Activated CD8-positive, alpha-beta T cell treated with anti-CD3 and anti-CD28 coated beads, Interleukin-2, amount 10 ng/mL, durations not matched to agents 7 days and 5 days (primary cell): ENCODE data around the gene CD70. TPM values are rescaled to one million over a fixed set of nuclear protein-coding genes. Genes with fewer than 3 reads are reported as not detected.
A peak's percentile ranks its signal among the peaks of the same experiment; 100 is the strongest.
"Not testable (repeated sequence)": the region's sequence is repeated elsewhere in the genome, so short reads cannot be mapped to it uniquely, and the experiment has no call there.

Experiments used
- ATAC-seq: fragments of 150-1000 bp; cut with Tn5 transposase; one replicate; pipeline ENCODE4 v1.10.0; 2021; ENCODE audit warnings: moderate library complexity
- CTCF ChIA-PET: fragments of 350-600 bp; sonication (Branson Sonifier 250); formaldehyde crosslinking; loops from one replicate; lab custom pipeline; 2021; ENCODE audit warnings: antibody characterized with exemption; lab: Charles Lee
- POLR2A ChIA-PET: fragments of 350-600 bp; sonication (Branson Sonifier 250); formaldehyde crosslinking; loops from one replicate; lab custom pipeline; 2021; ENCODE audit warnings: antibody characterized with exemption; lab: Charles Lee
- DNase-seq: peaks from one replicate; pipeline ENCODE4 v3.0.0-alpha.2; 2020
- H3K27ac Mint-ChIP-seq: one replicate; pipeline ENCODE4 v1.8.0; 2021; ENCODE audit warnings: mild to moderate bottlenecking, mixed read lengths
- H3K27me3 Mint-ChIP-seq: one replicate; pipeline ENCODE4 v1.8.0; 2021; ENCODE audit warnings: low read depth, mixed read lengths
- H3K36me3 Mint-ChIP-seq: one replicate; pipeline ENCODE4 v1.8.0; 2021; ENCODE audit warnings: low read depth, mixed read lengths
- H3K4me1 Mint-ChIP-seq: one replicate; pipeline ENCODE4 v1.8.0; 2021; ENCODE audit warnings: low read depth, mixed read lengths
- H3K4me3 Mint-ChIP-seq: one replicate; pipeline ENCODE4 v1.8.0; 2021; ENCODE audit warnings: mild to moderate bottlenecking, mixed read lengths
- H3K9me3 Mint-ChIP-seq: one replicate; pipeline ENCODE4 v1.8.0; 2022; ENCODE audit warnings: mixed read lengths; ENCODE audit not compliant: insufficient read depth
- total RNA-seq, 2 experiments: library from RNA; stranded (reverse); gene quantifications; one replicate each; pipeline ENCODE4 v1.2.3, GENCODE V29; 2021

Gene CD70
- total RNA-seq, 2 experiments from 2014 or later = 16.9 to 17.3 TPM

- H3K27me3 Mint-ChIP-seq, H3K9me3 Mint-ChIP-seq, ATAC-seq, POLR2A ChIA-PET, H3K36me3 Mint-ChIP-seq, CTCF ChIA-PET, DNase-seq: not testable (repeated sequence)
- Mint-ChIP-seq H3K4me3 (peak overlapping the region; percentile 29), H3K27ac (peak overlapping the region; percentile 40), H3K4me1 (peaks cover 37% of the 10 kb centered on the region)
Observed at GRCh38 chr19:6597471-6598253, 6.7 kb upstream of the CD70 start.

GRCh38 chr19:6596621-6597020, 5.7 kb upstream of the CD70 start:
- POLR2A ChIA-PET = no interaction called here
- peaks cover 40% of the 10 kb centered on the region for H3K4me1 Mint-ChIP-seq
- no peak for DNase-seq
- CTCF ChIA-PET = no interaction called here
- H3K4me3 Mint-ChIP-seq = no peak overlapping the region
- H3K27ac Mint-ChIP-seq = no peak overlapping the region
- no peaks in the 10 kb centered on the region for H3K9me3 Mint-ChIP-seq
- peaks cover 3% of the 10 kb centered on the region for H3K36me3 Mint-ChIP-seq
- no peaks in the 10 kb centered on the region for H3K27me3 Mint-ChIP-seq
- no peak for ATAC-seq

- peak overlapping the region; percentile 48 for H3K27ac Mint-ChIP-seq
- ChIA-PET CTCF (interaction anchor here (0.8 to 1.5 kb wide), 3 partner anchors 13 to 142 kb away, joined by 3 to 4 read pairs (median 3); no protein-coding TSS in a partner anchor), POLR2A (interaction anchor here (1.3 kb wide), 1 partner anchor 16 kb away, joined by 3 read pairs; no protein-coding TSS in a partner anchor)
- peaks cover 9% of the 10 kb centered on the region for H3K36me3 Mint-ChIP-seq
- H3K4me1 Mint-ChIP-seq = peaks cover 52% of the 10 kb centered on the region
- ATAC-seq (no peak), DNase-seq (no peak)
- peaks cover 16% of the 10 kb centered on the region for H3K27me3 Mint-ChIP-seq
- H3K4me3 Mint-ChIP-seq = no peak overlapping the region
- H3K9me3 Mint-ChIP-seq = no peaks in the 10 kb centered on the region
Observed at GRCh38 chr19:6593651-6594416, 2.9 kb upstream of the CD70 start.

GRCh38 chr19:6590258-6590826, 608 bp downstream of the CD70 start:
- Mint-ChIP-seq H3K9me3 (no peaks in the 10 kb centered on the region), H3K27ac (peak overlapping the region; percentile 63), H3K36me3 (peaks cover 15% of the 10 kb centered on the region), H3K27me3 (peaks cover 28% of the 10 kb centered on the region), H3K4me1 (peaks cover 66% of the 10 kb centered on the region), H3K4me3 (peak overlapping the region; percentile 87)
- peak; percentile 29 for DNase-seq
- ChIA-PET POLR2A (interaction anchor here (1.0 kb wide), 1 partner anchor 13 kb away, joined by 6 read pairs; no protein-coding TSS in a partner anchor), CTCF (interaction anchor here (1.1 kb wide), 1 partner anchor 40 kb away, joined by 3 read pairs; no protein-coding TSS in a partner anchor)
- ATAC-seq = peak; percentile 29

GRCh38 chr19:6589711-6590257, 1.2 kb downstream of the CD70 start:
- peak overlapping the region; percentile 58 for H3K27ac Mint-ChIP-seq
- DNase-seq (no peak), ATAC-seq (no peak)
- H3K36me3 Mint-ChIP-seq = peaks cover 15% of the 10 kb centered on the region
- H3K9me3 Mint-ChIP-seq = no peaks in the 10 kb centered on the region
- H3K27me3 Mint-ChIP-seq = peaks cover 28% of the 10 kb centered on the region
- ChIA-PET CTCF (interaction anchor here (1.1 kb wide), 1 partner anchor 41 kb away, joined by 3 read pairs; no protein-coding TSS in a partner anchor), POLR2A (interaction anchor here (1.0 kb wide), 1 partner anchor 12 kb away, joined by 6 read pairs; no protein-coding TSS in a partner anchor)
- H3K4me3 Mint-ChIP-seq = peak overlapping the region; percentile 87
- H3K4me1 Mint-ChIP-seq = peaks cover 66% of the 10 kb centered on the region

- DNase-seq = no peak
- H3K9me3 Mint-ChIP-seq = no peaks in the 10 kb centered on the region
- peaks cover 28% of the 10 kb centered on the region for H3K27me3 Mint-ChIP-seq
- peaks cover 15% of the 10 kb centered on the region for H3K36me3 Mint-ChIP-seq
- H3K4me3 Mint-ChIP-seq = peak overlapping the region; percentile 87
- peak overlapping the region; percentile 31 for H3K27ac Mint-ChIP-seq
- H3K4me1 Mint-ChIP-seq = peaks cover 62% of the 10 kb centered on the region
- ChIA-PET POLR2A (interaction anchor here (1.0 to 2.1 kb wide), 2 partner anchors 11 to 12 kb away, joined by 3 to 16 read pairs; no protein-coding TSS in a partner anchor), CTCF (interaction anchor here (1.8 kb wide), 1 partner anchor 37 kb away, joined by 5 read pairs; no protein-coding TSS in a partner anchor)
- ATAC-seq = no peak
Observed at GRCh38 chr19:6588508-6589345, 2.2 kb downstream of the CD70 start.

- Mint-ChIP-seq H3K27ac (no peak overlapping the region), H3K27me3 (peaks cover 28% of the 10 kb centered on the region), H3K9me3 (no peaks in the 10 kb centered on the region), H3K4me3 (peak overlapping the region; percentile 87), H3K36me3 (peaks cover 15% of the 10 kb centered on the region), H3K4me1 (peaks cover 61% of the 10 kb centered on the region)
- POLR2A ChIA-PET = interaction anchor here (0.7 to 2.1 kb wide), 4 partner anchors 10 to 313 kb away, joined by 3 to 16 read pairs (median 3); no protein-coding TSS in a partner anchor
- ATAC-seq = no peak
- no peak for DNase-seq
- CTCF ChIA-PET = interaction anchor here (0.8 to 1.8 kb wide), 4 partner anchors 36 to 72 kb away, joined by 3 to 7 read pairs (median 4); no protein-coding TSS in a partner anchor
Observed at GRCh38 chr19:6587998-6588507, 2.9 kb downstream of the CD70 start.

- ChIA-PET POLR2A (interaction anchor here (0.7 to 2.1 kb wide), 3 partner anchors 10 to 313 kb away, joined by 3 to 16 read pairs (median 3); no protein-coding TSS in a partner anchor), CTCF (interaction anchor here (0.8 to 1.8 kb wide), 4 partner anchors 35 to 71 kb away, joined by 3 to 7 read pairs (median 4); no protein-coding TSS in a partner anchor)
- Mint-ChIP-seq H3K4me1 (peaks cover 55% of the 10 kb centered on the region), H3K27ac (peak overlapping the region; percentile 19), H3K4me3 (peak overlapping the region; percentile 87), H3K9me3 (no peaks in the 10 kb centered on the region), H3K36me3 (peaks cover 18% of the 10 kb centered on the region), H3K27me3 (peaks cover 28% of the 10 kb centered on the region)
- peak; percentile 9 for ATAC-seq
- DNase-seq = no peak
Observed at GRCh38 chr19:6587093-6587820, 3.7 kb downstream of the CD70 start.

- H3K36me3 Mint-ChIP-seq = peaks cover 18% of the 10 kb centered on the region
- peaks cover 28% of the 10 kb centered on the region for H3K27me3 Mint-ChIP-seq
- H3K27ac Mint-ChIP-seq = no peak overlapping the region
- no peak for ATAC-seq
- peaks cover 52% of the 10 kb centered on the region for H3K4me1 Mint-ChIP-seq
- POLR2A ChIA-PET = interaction anchor here (0.6 to 2.1 kb wide), 2 partner anchors 9 kb away, joined by 3 to 16 read pairs; no protein-coding TSS in a partner anchor
- CTCF ChIA-PET = interaction anchor here (1.4 kb wide), 1 partner anchor 45 kb away, joined by 7 read pairs; no protein-coding TSS in a partner anchor
- peak overlapping the region; percentile 52 for H3K4me3 Mint-ChIP-seq
- no peak for DNase-seq
- H3K9me3 Mint-ChIP-seq = no peaks in the 10 kb centered on the region
Observed at GRCh38 chr19:6586726-6587092, 4.2 kb downstream of the CD70 start.
